LNCAP (cell line): ENCODE measurements around the gene SOX11.

ENCODE experiments used
- TF ChIP-seq, protein P1 (sequence below): fragments of 450-650 bp; IDR thresholded peaks from 2 replicates; pipeline ENCODE4 v1.5.1; 2017; ENCODE audit warnings: mild to moderate bottlenecking

The SOX11 gene

DNA sequence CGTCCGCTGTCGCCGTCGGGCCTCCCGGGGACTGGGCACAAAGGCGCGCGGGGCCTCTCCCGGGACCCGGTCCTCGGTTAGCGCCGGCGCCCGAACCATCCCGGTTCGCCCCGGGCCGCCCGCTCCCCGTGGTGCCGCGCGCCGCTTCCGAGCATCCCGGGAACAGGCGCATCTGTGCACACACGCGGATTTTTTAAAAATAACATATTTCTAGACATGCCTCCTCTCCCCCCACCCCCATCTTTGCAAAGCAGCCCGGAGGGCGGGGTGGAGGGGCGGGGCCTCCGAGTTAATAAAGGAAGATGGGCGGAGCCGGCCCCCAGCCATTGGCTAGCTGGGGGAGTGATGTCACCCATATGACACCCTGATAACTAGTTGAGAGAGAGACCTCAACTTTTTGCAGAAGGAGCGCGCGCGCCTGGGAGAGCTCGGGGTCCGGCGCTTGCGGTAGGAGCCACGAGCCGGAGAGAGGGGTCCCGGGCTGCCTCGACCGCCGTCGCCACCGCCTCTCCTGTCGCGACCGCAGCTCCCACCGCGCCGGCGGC lies at the start of gene SOX11:
Gene SOX11, plus strand, starts transcription at position 400 of the 545 bp plus-strand sequence. CDS start 338 bp downstream, outside the sequence.
- TF ChIP-seq, protein P1, sequence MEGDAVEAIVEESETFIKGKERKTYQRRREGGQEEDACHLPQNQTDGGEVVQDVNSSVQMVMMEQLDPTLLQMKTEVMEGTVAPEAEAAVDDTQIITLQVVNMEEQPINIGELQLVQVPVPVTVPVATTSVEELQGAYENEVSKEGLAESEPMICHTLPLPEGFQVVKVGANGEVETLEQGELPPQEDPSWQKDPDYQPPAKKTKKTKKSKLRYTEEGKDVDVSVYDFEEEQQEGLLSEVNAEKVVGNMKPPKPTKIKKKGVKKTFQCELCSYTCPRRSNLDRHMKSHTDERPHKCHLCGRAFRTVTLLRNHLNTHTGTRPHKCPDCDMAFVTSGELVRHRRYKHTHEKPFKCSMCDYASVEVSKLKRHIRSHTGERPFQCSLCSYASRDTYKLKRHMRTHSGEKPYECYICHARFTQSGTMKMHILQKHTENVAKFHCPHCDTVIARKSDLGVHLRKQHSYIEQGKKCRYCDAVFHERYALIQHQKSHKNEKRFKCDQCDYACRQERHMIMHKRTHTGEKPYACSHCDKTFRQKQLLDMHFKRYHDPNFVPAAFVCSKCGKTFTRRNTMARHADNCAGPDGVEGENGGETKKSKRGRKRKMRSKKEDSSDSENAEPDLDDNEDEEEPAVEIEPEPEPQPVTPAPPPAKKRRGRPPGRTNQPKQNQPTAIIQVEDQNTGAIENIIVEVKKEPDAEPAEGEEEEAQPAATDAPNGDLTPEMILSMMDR = no peak; the same call in 1 of the 2 replicates

DNA sequence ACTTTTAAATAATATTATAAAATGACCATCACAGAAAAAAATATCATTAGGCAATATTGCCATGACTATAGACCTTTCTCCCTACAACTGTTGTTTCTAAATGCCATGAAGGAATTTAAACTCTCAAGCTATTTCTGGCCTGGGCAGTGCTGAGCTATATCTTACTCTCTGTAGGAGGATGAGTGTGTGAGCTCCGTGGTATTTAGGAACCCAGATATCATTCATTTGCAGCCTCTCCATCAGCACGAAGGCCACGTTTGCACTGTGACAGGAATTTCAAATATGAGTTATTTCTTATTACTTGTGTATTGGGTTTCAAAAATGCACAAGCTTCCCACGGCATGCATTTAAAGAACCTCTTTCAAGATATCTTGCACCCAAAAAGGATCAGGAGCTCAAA lies 35.0 kb upstream of the SOX11 start:
- TF ChIP-seq, protein P1 = no peak

DNA sequence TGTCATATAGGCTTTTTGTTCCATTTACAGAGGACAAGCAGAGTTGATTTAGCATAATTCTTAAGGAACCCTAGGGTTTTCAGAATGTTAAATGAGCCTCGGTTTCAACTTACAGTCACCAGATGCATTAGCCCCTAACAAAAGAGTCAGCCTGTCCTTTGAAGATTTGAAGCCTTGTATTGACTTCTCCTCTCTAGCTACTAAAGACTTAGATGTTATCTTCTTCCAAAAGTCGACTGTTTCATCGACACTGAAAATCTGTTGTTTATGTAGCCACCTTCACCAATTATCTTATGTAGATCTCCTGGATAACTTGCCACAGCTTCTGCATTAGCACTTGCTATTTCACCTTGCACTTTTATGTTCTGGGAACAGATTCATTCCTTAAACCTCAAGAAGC lies 31.6 kb upstream of the SOX11 start:
- TF ChIP-seq, protein P1 = no peak

DNA sequence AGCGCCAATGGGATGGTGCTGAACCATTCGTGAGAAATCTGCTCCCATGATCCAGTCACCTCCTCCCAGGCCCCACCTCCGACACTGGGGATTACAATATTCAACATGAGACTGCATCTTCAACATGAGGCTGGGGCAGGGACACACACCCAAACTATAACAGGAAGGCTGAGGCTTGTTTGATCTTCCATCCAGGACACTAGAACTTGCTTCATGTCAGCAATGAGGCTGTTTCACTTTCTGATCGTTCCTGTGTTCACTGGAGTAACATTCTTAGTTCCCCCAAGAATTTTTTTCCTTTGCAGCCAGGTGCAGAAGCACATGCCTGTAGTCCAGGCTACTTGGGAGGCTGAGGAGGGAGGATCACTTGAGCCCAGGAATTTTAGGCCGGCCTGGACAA lies 30.8 kb upstream of the SOX11 start:
- TF ChIP-seq, protein P1 = no peak

DNA sequence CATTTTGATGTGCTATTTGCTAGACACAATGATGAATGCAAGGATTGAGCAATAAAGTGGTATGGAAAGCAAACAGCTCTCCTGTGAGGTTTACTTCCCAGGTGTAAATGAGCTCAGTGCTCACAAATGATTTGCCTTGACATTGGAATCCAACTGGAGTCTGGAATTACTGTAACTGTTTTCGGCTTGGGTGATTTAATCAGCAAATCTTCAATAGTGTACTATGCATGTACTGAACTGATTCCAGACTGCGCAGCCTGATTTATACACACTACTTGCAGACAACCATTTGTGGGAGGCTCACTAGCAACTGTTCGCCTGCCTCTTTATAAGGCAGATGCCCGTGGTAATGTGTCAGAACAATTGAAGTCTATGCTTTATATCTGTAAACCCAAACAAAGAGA lies 27.9 kb upstream of the SOX11 start:
- TF ChIP-seq, protein P1 = no peak

DNA sequence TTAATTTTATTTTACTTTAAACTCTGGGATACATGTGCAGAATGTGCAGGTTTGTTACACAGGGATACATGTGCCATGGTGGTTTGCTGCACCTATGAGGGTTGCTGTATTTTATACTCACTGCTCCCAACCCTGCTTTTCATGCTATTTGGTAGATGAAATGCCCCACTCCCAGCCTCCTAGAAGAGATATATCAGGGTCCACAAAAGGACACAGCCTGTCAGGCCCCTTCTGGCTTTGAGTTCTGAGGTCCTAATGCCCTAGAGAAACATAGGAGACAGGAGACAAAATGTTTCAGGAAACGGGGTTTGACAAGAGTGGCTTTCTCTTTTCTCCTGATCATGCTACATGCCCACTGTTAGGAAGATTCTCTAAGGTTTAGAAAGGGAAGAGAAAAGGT lies 27.1 kb upstream of the SOX11 start:
- TF ChIP-seq, protein P1 = no peak

- TF ChIP-seq, protein P1 = no peak
These were observed 25.4 kb upstream of the SOX11 start for GRCh38 chr2:5666798-5667197.

- TF ChIP-seq, protein P1 = no peak
These were observed 23.4 kb upstream of the SOX11 start for GRCh38 chr2:5668682-5669250.
